GM18520 (cell line): Measurements from ENCODE around the gene FCHO2.

Source experiments
- ATAC-seq: cut with Tn5 transposase; IDR thresholded peaks from one replicate; pipeline ENCODE4 v1.9.1; 2021; ENCODE audit not compliant: unreplicated experiment

Gene FCHO2

GRCh38 chr5:73028991-73029595 is 73.3 kb downstream of the FCHO2 start:
- ATAC-seq = no peak

DNA sequence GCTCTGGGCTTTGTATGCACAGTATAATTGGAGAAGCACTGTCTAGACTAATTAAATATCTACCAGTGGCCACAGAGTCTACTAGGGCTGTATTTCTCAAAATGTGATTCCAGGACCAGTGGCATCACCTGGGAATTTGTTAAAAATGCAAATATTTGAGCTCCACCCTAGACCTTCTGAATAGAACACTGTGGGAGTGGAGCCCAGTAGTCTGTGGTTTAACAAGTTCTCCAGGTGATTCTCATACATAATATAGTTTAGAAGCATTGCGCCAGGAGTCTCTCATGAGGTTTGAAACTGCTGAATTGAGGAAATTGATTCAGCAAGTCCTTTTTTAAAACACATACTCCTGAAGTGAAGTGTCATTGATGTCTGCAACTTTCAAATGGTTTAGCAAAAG is 74.7 kb downstream of the FCHO2 start:
- ATAC-seq = no peak

- no peak for ATAC-seq
Measured at GRCh38 chr5:73030995-73031394, 75.2 kb downstream of the FCHO2 start.

DNA sequence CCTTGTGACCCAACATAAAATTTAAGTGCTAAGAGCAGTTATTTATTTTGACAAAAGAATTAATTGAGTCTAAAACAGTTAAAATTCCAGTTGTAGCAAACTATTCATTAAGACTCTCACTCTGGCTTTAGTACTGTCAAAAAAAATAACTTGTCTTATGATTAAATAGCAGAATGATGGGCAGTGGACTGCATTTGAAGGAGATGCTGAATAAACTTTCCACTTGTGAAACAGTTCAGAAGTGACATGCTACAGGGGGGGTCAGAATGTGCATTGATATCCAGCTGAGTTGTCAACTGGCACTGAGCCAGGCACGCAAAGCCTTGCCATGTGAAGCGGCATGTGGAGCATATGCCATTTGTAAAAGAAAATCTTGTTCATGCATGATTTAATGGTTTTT is 76.0 kb downstream of the FCHO2 start:
- ATAC-seq = no peak

DNA sequence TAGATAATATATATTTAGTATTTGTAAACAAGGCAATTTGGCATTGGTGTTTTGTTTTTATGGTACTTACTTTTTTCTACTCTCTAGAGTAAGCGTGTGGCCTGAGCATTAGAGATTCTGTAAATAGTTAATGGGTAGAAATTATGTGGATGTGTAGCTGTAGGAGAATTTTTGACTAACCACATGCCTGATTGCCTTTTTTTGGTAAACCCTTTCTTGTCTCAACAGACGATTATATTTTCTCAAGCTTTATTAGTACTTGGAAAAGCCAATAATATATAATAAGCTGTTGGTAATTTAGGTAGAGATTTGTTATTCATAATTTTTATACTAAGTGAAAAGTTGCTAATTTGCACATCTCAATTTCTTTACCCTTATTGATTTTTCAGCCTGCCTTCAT is 76.8 kb downstream of the FCHO2 start:
- ATAC-seq = no peak

DNA sequence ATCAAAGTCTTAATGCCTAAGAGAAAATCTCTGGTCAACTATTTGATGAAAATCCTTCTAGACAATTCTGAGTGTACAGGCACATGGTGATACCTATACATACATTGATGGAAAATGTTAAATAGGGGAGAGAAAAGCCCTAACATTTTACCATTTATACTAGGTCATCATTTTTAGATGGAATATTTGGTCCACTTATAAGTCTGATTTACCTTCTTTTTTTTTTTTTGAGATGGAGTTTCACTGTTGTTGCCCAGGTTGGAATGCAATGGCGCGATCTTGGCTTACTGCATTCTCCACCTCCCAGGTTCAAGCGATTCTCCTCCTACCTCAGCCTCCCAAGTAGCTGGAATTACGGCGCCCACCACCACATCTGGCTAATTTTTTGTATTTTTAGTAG is 81.7 kb downstream of the FCHO2 start:
- ATAC-seq = no peak

DNA sequence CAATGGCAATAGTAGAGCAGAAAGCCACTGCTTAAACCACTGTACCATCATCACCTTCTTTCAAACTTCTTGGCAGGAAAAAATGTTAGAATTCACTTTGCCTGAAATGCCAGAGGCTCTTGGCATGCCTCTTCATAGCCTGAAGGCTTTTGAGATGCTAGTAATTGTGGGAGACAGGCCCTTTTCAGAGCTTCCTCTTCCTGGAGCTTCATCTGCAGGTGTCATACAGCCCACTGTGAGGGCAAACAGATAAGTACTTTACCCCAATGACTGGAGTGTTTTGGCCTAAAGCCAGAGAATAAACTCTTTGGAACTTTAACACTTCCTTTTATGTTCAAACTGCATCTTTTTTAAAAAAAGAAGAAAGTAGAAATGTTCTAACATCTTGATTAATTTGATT is 83.2 kb downstream of the FCHO2 start:
- no peak for ATAC-seq

- no peak for ATAC-seq
Measured at GRCh38 chr5:73042993-73043392, 87.2 kb downstream of the FCHO2 start.

- no peak for ATAC-seq
Measured at GRCh38 chr5:73044546-73044945, 88.7 kb downstream of the FCHO2 start.

DNA sequence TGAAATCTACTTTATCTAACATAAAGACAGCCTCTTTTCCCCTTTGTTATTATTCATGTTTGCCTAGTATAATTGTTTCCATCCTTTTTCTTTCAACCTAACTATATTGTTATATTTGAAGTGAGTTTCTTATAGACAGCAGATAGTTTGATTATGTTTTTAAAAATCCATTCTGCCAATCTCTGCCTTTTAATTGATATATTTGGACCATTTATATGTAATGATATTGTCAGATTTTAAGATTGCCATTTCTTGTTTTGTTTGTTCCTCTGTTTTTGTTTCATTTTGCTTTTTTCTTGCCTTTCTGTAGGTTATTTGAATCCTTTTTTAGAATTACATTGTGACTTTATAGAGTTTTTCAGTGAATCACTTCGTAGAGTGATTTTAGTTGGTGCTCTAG is 89.8 kb downstream of the FCHO2 start:
- no peak for ATAC-seq

GRCh38 chr5:73061593-73061992 is 105.8 kb downstream of the FCHO2 start:
- ATAC-seq = no peak

DNA sequence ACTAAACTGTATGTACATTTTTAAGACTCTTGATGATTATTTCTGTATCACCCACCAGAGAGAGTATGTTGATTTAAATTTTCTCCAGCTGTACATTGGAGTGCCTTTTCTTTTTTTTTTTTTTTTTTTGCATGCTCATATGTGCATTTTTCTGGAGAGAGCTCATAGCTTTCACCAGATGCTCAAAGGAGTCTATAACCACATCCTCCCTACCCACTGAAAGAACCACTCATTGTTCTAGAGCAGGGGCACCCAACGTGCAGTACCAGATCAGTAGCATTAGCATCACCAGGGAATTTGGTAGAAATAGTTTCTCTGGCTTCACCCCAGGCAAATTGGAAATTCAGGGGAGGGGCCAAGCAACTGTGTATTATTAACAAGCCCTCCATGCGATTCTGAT is 110.6 kb downstream of the FCHO2 start:
- no peak for ATAC-seq

GRCh38 chr5:73067213-73067612 is 111.4 kb downstream of the FCHO2 start:
- no peak for ATAC-seq

GRCh38 chr5:73081093-73081492 is 125.3 kb downstream of the FCHO2 start:
- no peak for ATAC-seq

DNA sequence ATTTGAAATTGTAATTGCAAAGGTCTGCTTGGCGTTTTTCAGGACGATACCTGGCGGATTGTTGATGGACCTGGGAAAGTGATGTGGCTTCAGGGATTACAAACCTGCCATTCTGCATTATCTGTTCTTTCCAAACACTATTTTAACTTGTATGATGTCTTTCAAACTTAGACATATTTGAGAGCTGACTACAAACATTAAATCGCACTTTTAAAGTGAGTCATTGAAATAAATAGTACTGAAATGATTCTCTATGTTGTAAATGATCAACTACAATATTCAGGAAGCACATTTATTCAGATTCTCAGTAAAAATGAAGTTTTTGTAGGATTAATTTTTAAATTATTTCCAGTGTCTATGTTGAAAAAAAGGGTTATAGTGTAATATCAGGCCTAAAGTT is 132.2 kb downstream of the FCHO2 start:
- ATAC-seq = no peak

DNA sequence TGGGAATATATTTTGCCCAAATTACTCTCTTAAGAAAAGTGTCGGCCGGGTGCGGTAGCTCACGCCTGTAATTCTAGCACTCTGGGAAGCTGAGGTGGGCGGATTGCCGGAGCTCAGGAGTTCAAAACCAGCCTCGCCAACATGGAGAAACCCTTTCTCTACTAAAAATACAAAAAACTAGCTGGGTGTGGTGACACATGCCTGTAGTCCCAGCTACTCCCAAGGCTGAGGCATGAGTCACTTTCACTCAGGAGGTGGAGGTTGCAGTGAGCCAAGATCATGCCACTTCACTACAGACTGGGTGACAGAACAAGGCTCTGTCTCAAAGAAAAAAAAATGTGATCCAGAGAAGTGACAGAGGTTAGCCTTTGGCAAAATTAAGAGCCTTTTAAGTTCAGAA is 138.1 kb downstream of the FCHO2 start:
- ATAC-seq = no peak

DNA sequence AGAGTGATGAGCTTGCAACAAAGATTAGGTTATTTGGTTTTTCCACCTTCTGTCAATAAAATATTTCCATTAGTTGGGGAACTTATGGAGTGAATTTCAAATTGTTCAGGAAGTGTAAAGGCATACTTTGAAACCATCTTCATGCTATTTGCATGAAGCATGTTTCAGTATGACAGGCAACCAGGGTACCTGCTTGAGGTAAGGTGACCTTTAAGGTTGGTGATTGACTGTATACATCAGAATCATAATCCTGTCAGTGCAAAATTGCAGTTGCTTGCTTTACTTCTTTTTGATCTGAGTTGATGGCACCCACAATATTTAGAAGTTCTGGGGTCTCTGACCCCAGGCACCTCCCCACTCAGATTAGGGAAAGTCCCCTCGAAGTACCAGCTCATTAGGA is 138.6 kb downstream of the FCHO2 start:
- ATAC-seq = no peak

GRCh38 chr5:73095564-73096238 is 139.9 kb downstream of the FCHO2 start:
- ATAC-seq = no peak

GRCh38 chr5:73096239-73096575 is 140.4 kb downstream of the FCHO2 start:
- ATAC-seq = no peak

- no peak for ATAC-seq
Measured at GRCh38 chr5:73097740-73098139, 141.9 kb downstream of the FCHO2 start.

GRCh38 chr5:73100109-73100508 is 144.3 kb downstream of the FCHO2 start:
- ATAC-seq = no peak

DNA sequence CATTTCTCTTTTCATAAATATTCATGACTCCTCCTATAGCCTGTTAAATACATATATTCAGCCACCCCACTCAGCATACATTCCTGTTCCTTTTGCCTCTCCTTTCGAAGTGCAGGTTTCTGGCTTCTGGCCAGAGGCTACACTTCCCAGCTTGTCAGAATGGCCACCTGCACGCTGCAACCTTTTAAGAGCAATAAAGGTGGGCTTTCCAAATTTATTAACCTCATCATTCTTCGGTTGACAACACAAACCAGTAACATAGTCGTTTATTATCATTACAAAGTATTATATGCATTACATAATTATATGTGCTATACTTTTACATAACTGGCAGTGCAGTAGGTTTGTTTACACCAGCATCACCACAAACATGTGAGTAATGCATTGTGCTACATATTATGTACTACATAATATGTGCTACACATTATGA is 148.0 kb downstream of the FCHO2 start:
- ATAC-seq = no peak

DNA sequence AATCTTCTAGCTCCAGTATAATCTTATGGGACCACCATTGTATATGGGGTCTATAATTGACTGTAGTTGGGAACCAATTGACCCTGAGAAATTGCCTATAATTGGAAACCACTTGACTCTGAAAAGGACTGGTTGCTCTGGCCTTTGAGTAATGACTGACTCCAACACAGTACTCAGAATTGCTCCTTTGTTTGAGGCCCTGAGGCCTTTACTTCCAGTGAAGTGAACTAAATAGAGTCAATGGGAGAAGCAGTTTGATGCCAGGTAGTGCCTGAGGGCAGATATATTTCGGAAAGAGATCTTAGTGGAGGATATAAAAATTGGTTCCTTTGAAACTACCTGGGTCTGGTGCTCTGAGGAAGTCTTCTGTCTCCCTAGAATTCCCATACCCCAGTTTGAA is 148.5 kb downstream of the FCHO2 start:
- ATAC-seq = no peak
